HL-60/S4 (cell line): ENCODE results near the gene LFNG.

Experiments
- in situ Hi-C: fragments of 300-500 bp; cut with MboI; formaldehyde crosslinking; loops from 2 replicates; pipeline ENCODE4 v1.14.3; 2022; ENCODE audit warnings: low sequenced_read_pairs

Gene LFNG

DNA sequence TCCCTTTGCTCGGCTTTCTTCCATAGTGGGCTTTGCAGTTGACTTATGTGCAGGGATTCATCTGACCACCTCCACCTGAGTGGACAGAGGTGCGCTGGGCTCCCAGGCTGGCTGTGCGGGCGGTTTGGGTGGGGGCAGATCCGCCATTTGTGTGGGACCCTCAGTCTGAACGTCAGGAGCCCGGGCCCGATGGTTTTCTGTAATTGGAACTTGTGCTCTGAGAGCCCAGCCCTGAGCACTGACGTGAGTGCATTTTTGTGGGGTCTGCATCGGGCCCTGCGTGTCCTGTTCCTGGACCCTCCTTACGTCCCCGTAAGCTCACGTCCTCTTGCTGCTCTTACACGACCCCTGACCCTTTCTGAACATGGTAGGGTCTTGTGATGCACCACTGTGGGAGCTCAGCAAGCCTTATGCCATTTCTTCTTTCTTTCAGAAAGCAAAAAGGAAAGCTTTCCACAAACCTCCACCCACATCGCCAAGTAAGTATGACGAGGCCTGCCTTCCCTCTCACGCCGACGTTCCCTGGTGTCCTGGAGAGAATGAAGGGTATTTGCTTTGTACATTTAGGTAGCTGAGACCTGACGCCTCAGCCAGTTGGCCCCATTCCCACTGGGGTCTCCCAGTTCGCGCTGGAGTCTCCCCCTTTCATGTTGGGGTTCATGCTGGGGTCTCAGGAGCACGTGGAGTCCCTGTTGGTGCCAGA is 49.1 kb downstream of the LFNG start:
- in situ Hi-C loops, result no loop called here

- in situ Hi-C loops, result no loop called here
Measured at GRCh38 chr7:2569421-2569820, 49.8 kb downstream of the LFNG start.

DNA sequence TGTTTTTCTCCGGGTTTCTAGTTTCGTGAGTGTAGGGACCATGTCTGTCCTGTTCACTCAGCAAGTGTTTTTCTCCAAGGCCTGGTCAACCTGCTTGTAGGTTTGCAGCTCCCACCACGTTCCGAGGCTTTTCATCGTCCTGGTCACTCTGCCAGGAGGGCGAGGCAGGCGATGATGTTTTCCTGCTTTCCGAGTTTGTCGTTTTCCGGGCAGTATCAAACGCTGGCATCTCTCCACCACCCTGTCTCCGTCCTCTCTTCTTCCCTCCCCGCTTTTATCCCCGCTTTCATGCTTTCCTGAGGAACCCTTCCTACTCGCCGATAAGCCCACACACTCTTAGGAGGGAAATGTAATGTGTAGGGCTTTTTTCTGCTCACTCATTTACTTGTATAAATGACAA is 50.4 kb downstream of the LFNG start:
- in situ Hi-C loops, result no loop called here

- in situ Hi-C loops, result no loop called here
Measured at GRCh38 chr7:2571409-2571808, 51.8 kb downstream of the LFNG start.

- in situ Hi-C loops, result no loop called here
Measured at GRCh38 chr7:2572101-2572842, 52.7 kb downstream of the LFNG start.

DNA sequence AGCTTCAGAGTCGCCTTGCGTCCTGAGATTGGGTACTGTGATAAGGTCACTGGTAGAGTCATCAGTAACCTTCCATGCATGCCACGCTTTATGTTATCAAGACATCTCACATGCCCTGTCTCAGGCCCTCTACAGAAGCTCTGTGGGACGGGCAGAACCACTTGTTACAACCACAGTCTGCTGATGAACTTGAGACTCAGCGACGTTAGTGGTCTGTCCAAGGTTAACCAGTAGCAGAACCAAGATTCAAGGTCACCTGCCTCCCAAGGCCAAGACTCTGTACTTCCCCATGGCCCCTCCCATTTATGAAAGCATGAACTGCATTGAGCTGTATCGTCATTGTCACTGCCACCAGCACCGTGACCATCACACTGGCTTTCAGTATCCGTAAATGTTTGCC is 54.2 kb downstream of the LFNG start:
- in situ Hi-C loops, result no loop called here

GRCh38 chr7:2575046-2575732 is 55.6 kb downstream of the LFNG start:
- in situ Hi-C loops, result no loop called here

DNA sequence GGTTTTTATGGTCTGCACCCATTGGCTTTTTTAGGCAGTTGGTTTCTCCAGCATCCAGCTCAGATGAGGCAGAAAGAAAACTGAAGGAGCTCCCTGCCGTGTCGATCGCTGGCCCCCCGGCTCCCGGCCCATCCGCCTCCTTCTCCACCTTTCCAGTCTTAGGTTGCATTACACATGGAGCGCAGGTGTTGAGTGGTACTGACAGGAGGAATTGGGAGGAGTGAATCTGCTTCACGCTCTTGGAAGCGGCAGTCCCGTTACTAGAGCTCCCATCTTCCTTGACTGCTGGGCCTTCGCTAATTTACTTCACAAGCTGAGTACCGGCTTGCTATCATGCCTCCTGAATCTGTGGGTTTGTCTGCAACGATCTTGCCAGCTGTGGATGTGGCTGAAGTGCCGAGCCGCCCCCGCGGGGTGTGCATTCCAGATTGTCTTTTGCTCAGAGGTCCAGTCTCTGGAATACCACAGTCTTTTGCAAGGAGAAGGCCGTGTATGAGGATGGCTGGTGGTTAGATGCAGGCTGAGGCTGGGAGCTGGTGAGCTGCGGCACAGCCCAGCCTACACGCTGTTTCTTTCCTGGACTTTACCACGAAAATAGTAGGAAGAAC is 56.3 kb downstream of the LFNG start:
- in situ Hi-C loops, result no loop called here

DNA sequence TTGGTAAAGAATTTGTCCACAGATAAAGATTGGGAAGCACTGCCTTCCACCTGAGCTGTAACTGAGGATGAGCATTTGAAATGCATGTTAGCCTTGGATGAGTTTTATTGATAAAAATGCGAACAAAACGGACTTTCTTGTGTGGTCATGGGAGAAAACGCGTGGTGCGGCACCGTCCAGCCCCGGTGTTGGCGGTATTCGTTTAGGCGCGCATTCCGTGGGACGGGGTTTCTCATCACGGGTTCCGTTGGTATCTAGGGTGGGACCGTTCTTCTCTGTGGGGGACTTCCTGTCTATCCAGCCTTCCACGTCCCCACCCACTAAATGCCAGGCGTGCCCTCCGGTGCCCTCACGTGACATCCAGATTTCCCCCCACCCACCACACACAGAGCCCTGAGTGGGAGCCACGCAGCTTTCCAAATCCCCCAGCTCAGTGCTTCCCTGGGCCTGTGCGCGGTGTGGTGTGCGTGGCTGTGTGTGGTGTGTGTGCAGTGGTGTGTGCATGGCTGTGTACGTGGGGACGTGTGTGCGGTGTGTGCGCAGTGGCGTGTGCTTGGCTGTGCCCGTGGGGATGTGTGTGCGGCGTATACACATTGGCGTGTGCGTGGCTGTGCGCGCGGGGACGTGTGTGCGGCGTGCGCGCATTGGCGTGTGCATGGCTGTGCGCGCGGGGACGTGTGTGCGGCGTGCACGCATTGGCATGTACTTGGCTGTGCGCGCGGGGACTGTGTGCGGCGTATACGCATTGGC is 57.3 kb downstream of the LFNG start:
- in situ Hi-C loops, result no loop called here
